ELR (cell line): Measurements from ENCODE around the gene KCNMB4.

Experiments
- DNase-seq: peaks from one replicate; pipeline ENCODE4 v3.0.0-alpha.2; 2015; ENCODE audit warnings: low read depth

The KCNMB4 gene

GRCh38 chr12:70365648-70366518 is at the start of gene KCNMB4:
Gene KCNMB4 (plus strand): TSS chr12:70366290. CDS start chr12:70366735, 445 bp downstream.
- DNase-seq, result peak; percentile 52

GRCh38 chr12:70317781-70318180 is 48.3 kb upstream of the KCNMB4 start:
- no peak for DNase-seq

GRCh38 chr12:70319605-70320004 is 46.5 kb upstream of the KCNMB4 start:
- DNase-seq, result no peak

GRCh38 chr12:70321191-70321590 is 44.9 kb upstream of the KCNMB4 start:
- no peak for DNase-seq

DNA sequence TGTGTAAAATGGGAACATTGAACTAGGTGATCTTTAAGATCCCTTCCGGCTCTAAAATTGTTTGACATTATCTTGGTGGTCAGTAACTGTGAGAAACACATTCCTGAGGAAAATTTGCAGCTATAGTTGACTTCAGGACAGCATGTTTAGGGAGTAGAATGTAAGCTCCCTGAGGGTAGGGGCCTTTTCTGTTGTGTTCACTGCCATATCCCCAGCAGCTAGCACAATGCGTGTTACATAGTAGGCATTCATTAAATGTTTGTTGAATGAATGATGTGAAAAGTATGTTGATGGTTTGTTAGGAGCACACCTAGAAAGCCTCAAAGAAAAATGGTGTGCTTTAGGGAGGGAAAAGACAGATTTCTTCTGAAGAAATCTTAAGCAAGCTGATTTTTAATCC is 38.5 kb upstream of the KCNMB4 start:
- DNase-seq, result no peak

DNA sequence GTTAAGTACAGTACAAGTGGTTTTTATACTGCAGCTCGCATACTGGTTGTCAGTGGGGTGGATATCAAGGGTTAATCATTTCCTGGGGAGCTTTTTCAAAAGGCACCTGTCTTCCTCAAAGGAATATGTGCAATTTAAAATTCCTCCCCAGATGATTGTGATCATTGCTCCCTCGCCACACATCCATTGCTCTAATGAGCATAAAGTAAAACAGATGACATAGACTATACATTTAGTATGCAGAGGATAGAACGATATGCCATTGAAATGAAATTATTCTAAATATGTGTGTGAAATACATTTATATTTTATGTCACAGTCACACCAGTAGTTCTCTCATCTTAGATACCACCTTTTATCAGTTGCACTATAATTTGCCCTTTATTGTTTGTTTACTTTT is 36.4 kb upstream of the KCNMB4 start:
- DNase-seq, result no peak

DNA sequence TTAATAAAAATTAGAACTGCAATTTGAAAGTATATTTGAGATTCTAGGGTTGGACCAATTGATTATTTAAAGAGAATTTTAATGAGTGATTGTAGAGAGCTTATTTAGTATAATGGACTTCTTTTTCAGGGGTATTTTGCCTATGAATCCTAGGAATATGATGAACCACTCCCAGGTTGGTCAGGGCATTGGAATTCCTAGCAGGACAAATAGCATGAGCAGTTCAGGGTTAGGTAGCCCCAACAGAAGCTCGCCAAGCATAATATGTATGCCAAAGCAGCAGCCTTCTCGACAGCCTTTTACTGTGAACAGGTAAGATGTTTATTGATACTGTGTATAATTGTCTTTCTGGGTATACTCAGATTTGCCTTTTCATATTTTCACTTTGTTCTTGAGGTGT is 35.9 kb upstream of the KCNMB4 start:
- DNase-seq, result peak; percentile 5

- DNase-seq, result no peak
Observed at GRCh38 chr12:70332236-70332635, 33.9 kb upstream of the KCNMB4 start.

GRCh38 chr12:70334742-70335141 is 31.3 kb upstream of the KCNMB4 start:
- no peak for DNase-seq

DNA sequence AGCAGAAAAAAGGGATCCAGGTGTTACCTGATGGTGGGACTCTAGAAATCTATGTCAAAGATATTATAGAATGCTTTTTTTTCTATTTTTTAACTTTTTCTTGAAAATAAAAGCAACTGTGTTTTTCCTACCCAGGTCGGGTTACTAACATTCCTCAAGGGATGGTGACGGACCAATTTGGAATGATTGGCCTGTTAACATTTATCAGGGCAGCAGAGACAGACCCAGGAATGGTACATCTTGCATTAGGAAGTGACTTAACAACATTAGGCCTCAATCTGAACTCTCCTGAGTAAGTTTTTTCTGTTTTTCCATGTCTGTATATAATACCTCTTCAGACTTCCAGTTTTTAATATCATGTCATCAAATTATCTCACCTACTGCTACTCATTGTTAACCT is 27.6 kb upstream of the KCNMB4 start:
- no peak for DNase-seq

DNA sequence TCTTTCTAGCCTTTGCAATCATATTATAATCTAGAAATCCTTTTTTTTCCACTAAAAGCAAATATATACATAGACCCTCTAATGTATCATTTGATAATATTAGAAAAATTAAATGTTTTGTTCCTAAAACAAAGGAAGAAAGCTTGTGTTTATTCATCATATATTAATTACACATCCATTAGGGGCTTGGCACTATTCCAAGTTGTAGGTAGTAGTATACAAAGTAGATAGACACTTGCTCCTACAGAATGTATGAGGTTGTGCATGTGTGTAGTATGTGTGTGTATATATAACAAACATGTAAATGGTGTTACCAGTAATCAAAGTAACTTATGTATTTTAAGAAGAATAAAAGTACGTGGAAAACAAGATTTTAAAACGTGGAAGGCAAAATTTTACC is 15.0 kb upstream of the KCNMB4 start:
- DNase-seq, result no peak

DNA sequence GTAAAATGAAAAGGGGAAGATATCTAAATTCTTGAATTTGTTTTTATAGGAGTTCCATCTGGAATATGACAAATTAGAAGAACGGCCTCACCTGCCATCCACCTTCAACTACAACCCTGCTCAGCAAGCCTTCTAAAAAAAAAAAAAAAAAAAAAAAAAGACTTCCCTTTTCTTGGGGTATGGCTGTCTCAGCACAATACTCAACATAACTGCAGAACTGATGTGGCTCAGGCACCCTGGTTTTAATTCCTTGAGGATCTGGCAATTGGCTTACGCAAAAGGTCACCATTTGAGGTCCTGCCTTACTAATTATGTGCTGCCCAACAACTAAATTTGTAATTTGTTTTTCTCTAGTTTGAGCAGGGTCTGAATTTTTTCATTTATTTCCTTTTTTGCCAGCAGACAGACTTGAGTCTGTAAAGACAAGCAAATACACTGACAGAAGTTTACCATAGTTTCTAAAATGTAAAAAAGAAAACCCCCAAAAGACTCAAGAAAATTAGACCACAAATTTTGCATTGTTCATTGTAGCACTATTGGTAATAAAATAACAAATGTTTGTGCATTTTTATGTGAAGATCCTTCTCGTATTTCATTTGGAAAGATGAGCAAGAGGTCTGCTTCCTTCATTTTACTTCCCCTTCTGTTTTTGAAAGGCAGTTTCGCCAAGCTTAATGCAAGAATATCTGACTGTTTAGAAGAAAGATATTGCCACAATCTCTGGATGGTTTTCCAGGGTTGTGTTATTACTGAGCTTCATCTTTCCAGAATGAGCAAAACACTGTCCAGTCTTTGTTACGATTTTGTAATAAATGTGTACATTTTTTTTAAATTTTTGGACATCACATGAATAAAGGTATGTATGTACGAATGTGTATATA is 12.1 kb upstream of the KCNMB4 start:
- DNase-seq, result no peak

- DNase-seq, result no peak
Observed at GRCh38 chr12:70354787-70355186, 11.3 kb upstream of the KCNMB4 start.

DNA sequence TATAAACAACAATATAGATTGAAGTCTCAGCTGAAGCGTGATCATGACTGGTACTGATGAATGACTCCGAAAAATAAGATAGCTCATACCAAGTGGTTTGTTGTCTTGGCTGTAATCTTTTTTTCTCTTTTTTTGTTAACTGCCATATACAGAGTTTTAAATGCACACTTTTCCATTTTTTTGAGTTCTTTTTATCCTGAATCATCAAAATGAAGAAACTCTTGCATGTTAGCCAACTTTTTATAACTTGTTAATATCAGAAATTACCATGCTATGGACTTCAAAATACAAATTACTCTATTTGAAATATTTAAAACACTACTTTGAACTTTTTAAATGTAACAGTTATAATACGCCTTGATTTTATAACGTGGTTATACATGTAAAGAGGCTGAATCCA is 10.1 kb upstream of the KCNMB4 start:
- DNase-seq, result no peak

- no peak for DNase-seq
Observed at GRCh38 chr12:70359458-70360197, 6.5 kb upstream of the KCNMB4 start.

DNA sequence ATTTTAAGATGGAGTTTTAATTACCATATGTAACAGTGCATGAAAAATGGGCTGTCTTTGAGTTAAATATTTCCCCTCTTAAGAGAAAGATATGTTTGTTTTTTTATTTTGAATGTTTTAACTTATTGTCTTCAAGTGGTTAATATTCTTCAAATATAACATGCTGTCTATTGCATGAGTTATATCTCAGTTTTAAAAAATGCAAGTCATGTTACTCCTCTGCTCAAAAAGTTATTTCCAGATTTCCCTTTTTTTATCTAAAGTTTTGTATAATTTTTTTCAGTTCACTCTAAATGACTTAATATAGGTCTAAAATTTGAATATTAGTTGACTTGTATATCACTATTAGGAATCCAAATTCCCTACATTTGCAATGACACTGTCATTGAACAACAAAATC is 5.9 kb upstream of the KCNMB4 start:
- no peak for DNase-seq

DNA sequence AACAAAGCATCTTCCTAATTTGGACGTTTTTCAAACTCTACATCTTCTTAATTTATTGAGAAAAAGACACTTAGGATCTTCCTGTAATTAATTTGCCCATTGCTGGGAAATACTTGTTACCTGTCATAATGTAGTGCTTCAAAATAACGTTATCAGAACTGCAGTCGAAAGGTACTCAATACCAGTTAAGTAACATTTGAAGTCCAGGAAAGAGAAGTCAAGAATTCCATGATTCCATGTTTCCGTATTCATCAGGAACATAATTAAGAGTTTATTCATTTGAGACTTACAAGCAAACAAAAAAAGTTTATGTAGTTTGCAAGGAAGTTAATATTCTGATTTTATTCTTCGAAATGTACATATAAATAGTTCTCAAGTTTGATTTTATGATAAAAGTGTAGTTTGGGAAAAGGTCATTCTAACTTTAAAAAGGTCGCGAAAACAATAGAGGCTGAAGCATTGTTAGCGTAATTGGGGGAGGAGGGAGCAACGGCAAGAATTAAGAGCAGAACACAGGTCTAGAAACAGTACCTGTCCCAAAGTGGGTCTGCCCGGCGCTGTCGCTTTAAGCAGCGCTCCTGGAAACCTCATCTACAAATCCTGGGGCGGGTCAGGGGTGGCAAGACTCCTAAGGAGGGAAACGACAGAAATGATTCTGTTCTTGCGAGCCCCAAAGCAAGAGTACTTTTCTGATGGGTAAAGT is 1.2 kb upstream of the KCNMB4 start:
- DNase-seq, result no peak

DNA sequence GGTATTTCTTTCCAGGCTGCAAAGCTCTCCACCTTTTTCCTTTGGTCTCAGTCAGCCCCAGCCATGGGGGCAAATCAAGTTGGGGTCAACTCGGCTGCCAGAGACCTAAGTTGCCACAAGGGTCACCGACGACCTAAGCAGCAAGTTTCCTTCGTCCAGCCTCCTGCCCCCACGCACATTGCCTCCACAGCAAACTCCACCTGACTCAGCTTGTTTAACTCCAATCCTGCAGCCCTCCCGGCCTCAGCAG is 767 bp upstream of the KCNMB4 start:
- no peak for DNase-seq

DNA sequence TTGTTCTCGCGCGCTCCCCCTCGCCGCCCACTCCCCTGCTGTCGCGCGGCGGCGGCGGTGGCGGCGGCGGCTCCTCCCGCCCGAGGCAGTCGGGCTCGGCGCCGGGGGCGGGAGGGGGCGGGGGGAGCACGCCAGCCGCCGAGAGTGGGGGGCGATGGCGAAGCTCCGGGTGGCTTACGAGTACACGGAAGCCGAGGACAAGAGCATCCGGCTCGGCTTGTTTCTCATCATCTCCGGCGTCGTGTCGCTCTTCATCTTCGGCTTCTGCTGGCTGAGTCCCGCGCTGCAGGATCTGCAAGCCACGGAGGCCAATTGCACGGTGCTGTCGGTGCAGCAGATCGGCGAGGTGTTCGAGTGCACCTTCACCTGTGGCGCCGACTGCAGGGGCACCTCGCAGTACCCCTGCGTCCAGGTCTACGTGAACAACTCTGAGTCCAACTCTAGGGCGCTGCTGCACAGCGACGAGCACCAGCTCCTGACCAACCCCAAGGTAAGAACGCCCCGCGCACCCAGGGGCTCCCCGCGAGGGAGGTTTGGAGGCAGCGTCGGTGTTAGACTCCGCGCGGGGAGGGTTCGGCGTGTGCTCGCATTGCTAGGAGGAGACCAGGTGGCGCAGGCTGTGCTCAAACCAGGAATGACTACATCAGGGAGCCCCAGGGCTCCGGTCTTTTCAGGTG is 629 bp downstream of the KCNMB4 start:
- peak; percentile 46 for DNase-seq

- DNase-seq, result peak; percentile 10
Observed at GRCh38 chr12:70367258-70368141, 1.4 kb downstream of the KCNMB4 start.
